ENCODE data around the gene DOCK1. TPM values are rescaled to one million over a fixed set of nuclear protein-coding genes. Genes with fewer than 3 reads are reported as not detected.

Gene DOCK1
- polyA plus RNA-seq, 6 donors from 2014 or later: not detected

- Mint-ChIP-seq H3K4me3 (no peak overlapping the region), H3K9me3 (no peaks in the 10 kb centered on the region), H3K36me3 (no peaks in the 10 kb centered on the region), H3K27ac (no peak overlapping the region), H3K4me1 (no peaks in the 10 kb centered on the region), H3K27me3 (peaks cover 0 to 4% (median 0%) of the 10 kb centered on the region in 3 donors)
- no peak for ATAC-seq (ENCODE audit: low read depth in 2 of 2)
- no peak for DNase-seq
These were observed 246.3 kb downstream of the DOCK1 start for GRCh38 chr10:127151541-127151940.

GRCh38 chr10:127151981-127152699 lies 246.9 kb downstream of the DOCK1 start:
- H3K36me3 Mint-ChIP-seq: no peaks in the 10 kb centered on the region
- peaks cover 0 to 4% (median 0%) of the 10 kb centered on the region in 3 donors for H3K27me3 Mint-ChIP-seq
- ATAC-seq (ENCODE audit: low read depth in 2 of 2) (no peak), DNase-seq (no peak)
- H3K27ac Mint-ChIP-seq: no peak overlapping the region
- H3K4me1 Mint-ChIP-seq: no peaks in the 10 kb centered on the region
- no peak overlapping the region for H3K4me3 Mint-ChIP-seq
- no peaks in the 10 kb centered on the region for H3K9me3 Mint-ChIP-seq

- Mint-ChIP-seq H3K36me3 (no peaks in the 10 kb centered on the region), H3K4me3 (no peak overlapping the region), H3K9me3 (no peaks in the 10 kb centered on the region), H3K27ac (no peak overlapping the region), H3K4me1 (no peaks in the 10 kb centered on the region), H3K27me3 (peaks cover 0 to 4% (median 0%) of the 10 kb centered on the region in 3 donors)
- ATAC-seq (ENCODE audit: low read depth in 2 of 2): no peak
- DNase-seq: no peak
These were observed 248.0 kb downstream of the DOCK1 start for GRCh38 chr10:127153181-127153580.

GRCh38 chr10:127154831-127155620 lies 249.8 kb downstream of the DOCK1 start:
- no peaks in the 10 kb centered on the region for H3K36me3 Mint-ChIP-seq
- peaks cover 0 to 4% (median 0%) of the 10 kb centered on the region in 3 donors for H3K27me3 Mint-ChIP-seq
- H3K4me3 Mint-ChIP-seq: no peak overlapping the region
- no peaks in the 10 kb centered on the region for H3K4me1 Mint-ChIP-seq
- ATAC-seq (ENCODE audit: low read depth in 2 of 2) (no peak), DNase-seq (no peak)
- no peaks in the 10 kb centered on the region for H3K9me3 Mint-ChIP-seq
- H3K27ac Mint-ChIP-seq: no peak overlapping the region

- Mint-ChIP-seq H3K27ac (no peak overlapping the region), H3K27me3 (peaks cover 0 to 2% (median 0%) of the 10 kb centered on the region in 3 donors), H3K36me3 (no peaks in the 10 kb centered on the region), H3K4me1 (no peaks in the 10 kb centered on the region), H3K4me3 (no peak overlapping the region), H3K9me3 (no peaks in the 10 kb centered on the region)
- ATAC-seq (ENCODE audit: low read depth in 2 of 2) (no peak), DNase-seq (no peak)
These were observed 251.9 kb downstream of the DOCK1 start for GRCh38 chr10:127157089-127157488.

- Mint-ChIP-seq H3K4me3 (no peak overlapping the region), H3K27me3 (peaks cover 0 to 5% (median 0%) of the 10 kb centered on the region in 3 donors), H3K36me3 (no peaks in the 10 kb centered on the region), H3K9me3 (no peaks in the 10 kb centered on the region), H3K4me1 (no peaks in the 10 kb centered on the region), H3K27ac (no peak overlapping the region)
- DNase-seq (no peak), ATAC-seq (ENCODE audit: low read depth in 2 of 2) (no peak)
These were observed 252.4 kb downstream of the DOCK1 start for GRCh38 chr10:127157506-127158200.

GRCh38 chr10:127158662-127159061 lies 253.4 kb downstream of the DOCK1 start:
- Mint-ChIP-seq H3K9me3 (peaks cover 0 to 1% (median 0%) of the 10 kb centered on the region in 7 donors), H3K27me3 (peaks cover 0 to 5% (median 0%) of the 10 kb centered on the region in 3 donors), H3K4me3 (no peak overlapping the region), H3K27ac (no peak overlapping the region), H3K36me3 (no peaks in the 10 kb centered on the region), H3K4me1 (no peaks in the 10 kb centered on the region)
- ATAC-seq (ENCODE audit: low read depth in 2 of 2) (no peak), DNase-seq (no peak)

GRCh38 chr10:127159648-127160245 lies 254.5 kb downstream of the DOCK1 start:
- no peak overlapping the region for H3K4me3 Mint-ChIP-seq
- no peak for ATAC-seq (ENCODE audit: low read depth in 2 of 2)
- DNase-seq: no peak
- no peak overlapping the region for H3K27ac Mint-ChIP-seq
- H3K9me3 Mint-ChIP-seq: peaks cover 0 to 1% (median 0%) of the 10 kb centered on the region in 7 donors
- peaks cover 0 to 5% (median 0%) of the 10 kb centered on the region in 3 donors for H3K27me3 Mint-ChIP-seq
- H3K4me1 Mint-ChIP-seq: no peaks in the 10 kb centered on the region
- no peaks in the 10 kb centered on the region for H3K36me3 Mint-ChIP-seq

- peaks cover 0 to 1% (median 0%) of the 10 kb centered on the region in 7 donors for H3K9me3 Mint-ChIP-seq
- H3K27me3 Mint-ChIP-seq: peaks cover 0 to 5% (median 0%) of the 10 kb centered on the region in 3 donors
- no peak for DNase-seq
- H3K27ac Mint-ChIP-seq: no peak overlapping the region
- no peaks in the 10 kb centered on the region for H3K36me3 Mint-ChIP-seq
- no peak overlapping the region for H3K4me3 Mint-ChIP-seq
- no peak for ATAC-seq (ENCODE audit: low read depth in 2 of 2)
- H3K4me1 Mint-ChIP-seq: no peaks in the 10 kb centered on the region
These were observed 256.3 kb downstream of the DOCK1 start for GRCh38 chr10:127161482-127161881.

GRCh38 chr10:127162841-127163240 lies 257.6 kb downstream of the DOCK1 start:
- ATAC-seq (ENCODE audit: low read depth in 2 of 2) (no peak), DNase-seq (no peak)
- H3K27me3 Mint-ChIP-seq: peaks cover 0 to 5% (median 0%) of the 10 kb centered on the region in 3 donors
- H3K4me3 Mint-ChIP-seq: no peak overlapping the region
- H3K36me3 Mint-ChIP-seq: no peaks in the 10 kb centered on the region
- peaks cover 0 to 1% (median 0%) of the 10 kb centered on the region in 7 donors for H3K9me3 Mint-ChIP-seq
- no peaks in the 10 kb centered on the region for H3K4me1 Mint-ChIP-seq
- no peak overlapping the region for H3K27ac Mint-ChIP-seq

GRCh38 chr10:127168261-127168660 lies 263.0 kb downstream of the DOCK1 start:
- ATAC-seq (ENCODE audit: low read depth in 2 of 2) (no peak), DNase-seq (no peak)
- Mint-ChIP-seq H3K36me3 (no peaks in the 10 kb centered on the region), H3K4me3 (no peak overlapping the region), H3K27me3 (no peaks in the 10 kb centered on the region), H3K27ac (no peak overlapping the region), H3K4me1 (no peaks in the 10 kb centered on the region), H3K9me3 (peaks cover 0 to 1% (median 0%) of the 10 kb centered on the region in 7 donors)

- Mint-ChIP-seq H3K27ac (no peak overlapping the region), H3K36me3 (no peaks in the 10 kb centered on the region), H3K27me3 (peaks cover 0 to 4% (median 0%) of the 10 kb centered on the region in 3 donors), H3K9me3 (no peaks in the 10 kb centered on the region), H3K4me1 (no peaks in the 10 kb centered on the region), H3K4me3 (no peak overlapping the region)
- DNase-seq: no peak
- ATAC-seq (ENCODE audit: low read depth in 2 of 2): no peak
These were observed 269.6 kb downstream of the DOCK1 start for GRCh38 chr10:127174866-127175265.

- ATAC-seq (ENCODE audit: low read depth in 2 of 2) (no peak), DNase-seq (no peak)
- H3K27ac Mint-ChIP-seq: no peak overlapping the region
- H3K27me3 Mint-ChIP-seq: peaks cover 0 to 4% (median 0%) of the 10 kb centered on the region in 3 donors
- no peaks in the 10 kb centered on the region for H3K36me3 Mint-ChIP-seq
- no peaks in the 10 kb centered on the region for H3K9me3 Mint-ChIP-seq
- H3K4me1 Mint-ChIP-seq: no peaks in the 10 kb centered on the region
- H3K4me3 Mint-ChIP-seq: no peak overlapping the region
These were observed 270.3 kb downstream of the DOCK1 start for GRCh38 chr10:127175357-127176110.

Measured in naive B cell (primary cell).